Tibial nerve (tissue), 4 donors: ENCODE measurements around the gene PPHLN1.

Experiments used
- EP300 ChIP-seq, 2 donors: sonication (generic); formaldehyde crosslinking; IDR thresholded peaks; one replicate each; pipeline ENCODE4 v1.6.1; 2017; ENCODE audit warnings: antibody characterized with exemption in 2 of 2, mild to moderate bottlenecking in 1 of 2
- POLR2A ChIP-seq, 2 donors: fragments of 450-650 bp; IDR thresholded peaks; one replicate each; pipeline ENCODE4 v1.6.1; 2017; ENCODE audit warnings: antibody characterized with exemption in 2 of 2, mild to moderate bottlenecking in 2 of 2, moderate library complexity in 2 of 2
- TF ChIP-seq, protein P1 (sequence below), 5 experiments: fragments of 200-600 bp in 3 of 5; fragments of 450-650 bp in 2 of 5; sonication (generic) in 3 of 5; IDR thresholded peaks; one replicate each; pipeline ENCODE4 v1.5.1; 2016 to 2019; ENCODE audit warnings: antibody characterized with exemption in 5 of 5, mild to moderate bottlenecking in 3 of 5, moderate library complexity in 2 of 5

DNA sequence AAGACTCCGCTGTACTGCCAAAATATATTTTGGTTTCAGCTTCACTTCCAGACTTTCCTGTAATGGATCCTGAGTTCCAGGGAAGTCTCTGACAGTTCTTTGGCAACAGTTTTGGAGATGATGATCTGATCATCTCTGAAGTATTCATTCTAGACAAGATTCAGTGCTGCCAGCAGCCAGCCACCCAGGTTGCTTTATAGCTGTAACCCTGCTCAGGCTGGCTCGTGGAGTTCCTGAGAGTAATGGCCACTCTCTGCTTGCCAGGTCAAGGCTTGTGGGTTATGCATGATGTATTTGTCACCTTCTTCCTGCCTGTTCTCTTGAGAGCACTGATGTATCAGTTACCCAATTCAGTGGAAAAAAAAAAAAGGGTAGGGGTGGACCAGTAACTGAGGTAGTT lies 124.3 kb downstream of the PPHLN1 start:
- TF ChIP-seq, protein P1, sequence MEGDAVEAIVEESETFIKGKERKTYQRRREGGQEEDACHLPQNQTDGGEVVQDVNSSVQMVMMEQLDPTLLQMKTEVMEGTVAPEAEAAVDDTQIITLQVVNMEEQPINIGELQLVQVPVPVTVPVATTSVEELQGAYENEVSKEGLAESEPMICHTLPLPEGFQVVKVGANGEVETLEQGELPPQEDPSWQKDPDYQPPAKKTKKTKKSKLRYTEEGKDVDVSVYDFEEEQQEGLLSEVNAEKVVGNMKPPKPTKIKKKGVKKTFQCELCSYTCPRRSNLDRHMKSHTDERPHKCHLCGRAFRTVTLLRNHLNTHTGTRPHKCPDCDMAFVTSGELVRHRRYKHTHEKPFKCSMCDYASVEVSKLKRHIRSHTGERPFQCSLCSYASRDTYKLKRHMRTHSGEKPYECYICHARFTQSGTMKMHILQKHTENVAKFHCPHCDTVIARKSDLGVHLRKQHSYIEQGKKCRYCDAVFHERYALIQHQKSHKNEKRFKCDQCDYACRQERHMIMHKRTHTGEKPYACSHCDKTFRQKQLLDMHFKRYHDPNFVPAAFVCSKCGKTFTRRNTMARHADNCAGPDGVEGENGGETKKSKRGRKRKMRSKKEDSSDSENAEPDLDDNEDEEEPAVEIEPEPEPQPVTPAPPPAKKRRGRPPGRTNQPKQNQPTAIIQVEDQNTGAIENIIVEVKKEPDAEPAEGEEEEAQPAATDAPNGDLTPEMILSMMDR (IDR thresholded peaks at IDR 0.05), result no peak
- TF ChIP-seq EP300 (IDR thresholded peaks at IDR 0.05) (no peak), POLR2A (IDR thresholded peaks at IDR 0.05) (no peak)
